Mesenchymal stem cell (in vitro differentiated cells and primary cell): ENCODE data around the gene FMN2.

ENCODE experiments used
- DNase-seq: peaks from one replicate; pipeline ENCODE4 v3.0.0-alpha.2; 2013
- H2AFZ ChIP-seq: one replicate; pipeline ENCODE4 v1.6.1; 2013; ENCODE audit warnings: low read depth, mild to moderate bottlenecking, control low read depth, inconsistent platforms, low read length, moderate library complexity
- H2AK5ac ChIP-seq: 2 replicates; pipeline ENCODE4 v1.6.1; 2013; ENCODE audit warnings: low read length, moderate library complexity, mild to moderate bottlenecking, inconsistent platforms; ENCODE audit not compliant: severe bottlenecking
- H2BK120ac ChIP-seq: one replicate; pipeline ENCODE4 v1.6.1; 2013; ENCODE audit warnings: low read depth, mild to moderate bottlenecking, inconsistent platforms, low read length, moderate library complexity
- H2BK12ac ChIP-seq, 2 experiments: one replicate each; pipeline ENCODE4 v1.6.1; 2013; ENCODE audit warnings: inconsistent platforms in 2 of 2, low read length in 2 of 2, mild to moderate bottlenecking in 2 of 2, moderate library complexity in 2 of 2, control low read depth in 1 of 2
- H2BK15ac ChIP-seq: one replicate; pipeline ENCODE4 v1.6.1; 2013; ENCODE audit warnings: mild to moderate bottlenecking, low read depth, inconsistent platforms; ENCODE audit not compliant: poor library complexity, severe bottlenecking
- H2BK5ac ChIP-seq: 2 replicates; pipeline ENCODE4 v1.6.1; 2013; ENCODE audit warnings: low read depth, mild to moderate bottlenecking, low read length, control low read depth, inconsistent platforms; ENCODE audit not compliant: poor library complexity, severe bottlenecking
- H3K14ac ChIP-seq, 2 experiments: one replicate each; pipeline ENCODE4 v1.6.1; 2013; ENCODE audit warnings: inconsistent platforms in 2 of 2, low read length in 2 of 2, control low read depth in 1 of 2, mild to moderate bottlenecking in 1 of 2, moderate library complexity in 1 of 2
- H3K18ac ChIP-seq, 2 experiments: one replicate each; pipeline ENCODE4 v1.6.1; 2013; ENCODE audit warnings: inconsistent platforms in 2 of 2, low read length in 2 of 2, control low read depth in 1 of 2, low read depth in 1 of 2, mild to moderate bottlenecking in 1 of 2
- H3K23ac ChIP-seq, 2 experiments: one replicate each; pipeline ENCODE4 v1.6.1; 2013; ENCODE audit warnings: inconsistent platforms in 2 of 2, low read length in 2 of 2, mild to moderate bottlenecking in 2 of 2, moderate library complexity in 2 of 2, control low read depth in 1 of 2
- H3K27ac ChIP-seq: 2 replicates; pipeline ENCODE4 v1.5.1; 2013; ENCODE audit warnings: mild to moderate bottlenecking, moderate library complexity, low read length, control low read depth, inconsistent platforms; ENCODE audit not compliant: poor library complexity, severe bottlenecking
- H3K27me3 ChIP-seq, 2 experiments: 2 replicates each; pipeline versions ENCODE4 v1.6.1 to v1.7.0; 2013; ENCODE audit warnings: low read length in 2 of 2, mild to moderate bottlenecking in 2 of 2, moderate library complexity in 2 of 2, control low read depth in 1 of 2, inconsistent platforms in 1 of 2; ENCODE audit not compliant: control insufficient read depth in 1 of 2, insufficient read depth in 1 of 2
- H3K36me3 ChIP-seq, 2 experiments: 2 replicates each; pipeline versions ENCODE4 v1.6.1 to v1.7.0; 2013; ENCODE audit warnings: low read length in 2 of 2, control low read depth in 1 of 2, inconsistent platforms in 1 of 2, low read depth in 1 of 2, mild to moderate bottlenecking in 1 of 2; ENCODE audit not compliant: insufficient read depth in 2 of 2, control insufficient read depth in 1 of 2
- H3K4ac ChIP-seq, 2 experiments: one replicate each; pipeline ENCODE4 v1.6.1; 2013; ENCODE audit warnings: inconsistent platforms in 2 of 2, low read length in 2 of 2, mild to moderate bottlenecking in 2 of 2, moderate library complexity in 2 of 2, control low read depth in 1 of 2, low read depth in 1 of 2
- H3K4me1 ChIP-seq: 2 replicates; pipeline ENCODE4 v1.6.1; 2013; ENCODE audit warnings: low read depth, low read length, control low read depth; ENCODE audit not compliant: control insufficient read depth, insufficient read depth
- H3K4me2 ChIP-seq: 2 replicates; pipeline ENCODE4 v1.6.1; 2013; ENCODE audit warnings: low read length, mild to moderate bottlenecking, inconsistent platforms; ENCODE audit not compliant: poor library complexity, severe bottlenecking
- H3K4me3 ChIP-seq, 2 experiments: 2 replicates each; pipeline versions ENCODE4 v1.5.1 to v1.7.0; 2013; ENCODE audit warnings: low read length in 2 of 2, mild to moderate bottlenecking in 2 of 2, control low read depth in 1 of 2, low read depth in 1 of 2; ENCODE audit not compliant: insufficient read depth in 1 of 2
- H3K79me1 ChIP-seq: replicated peaks from 2 replicates; pipeline ENCODE4 v1.6.1; 2013; ENCODE audit warnings: mild to moderate bottlenecking, control low read depth, low read length, inconsistent platforms; ENCODE audit not compliant: poor library complexity, severe bottlenecking
- H3K9ac ChIP-seq: 2 replicates; pipeline ENCODE4 v1.7.0; 2013; ENCODE audit warnings: mild to moderate bottlenecking, low read length, moderate library complexity
- H3K9me3 ChIP-seq: 2 replicates; pipeline ENCODE4 v1.7.0; 2013; ENCODE audit warnings: mild to moderate bottlenecking, low read length; ENCODE audit not compliant: control insufficient read depth
- H4K8ac ChIP-seq: one replicate; pipeline ENCODE4 v1.6.1; 2013; ENCODE audit warnings: inconsistent platforms, mild to moderate bottlenecking, low read length, moderate library complexity
- H4K91ac ChIP-seq: one replicate; pipeline ENCODE4 v1.6.1; 2013; ENCODE audit warnings: mild to moderate bottlenecking, low read length, inconsistent platforms
- WGBS: methylation state at CpG from one replicate; pipeline ENCODE4 v1.1.7; 2013; ENCODE audit warnings: mixed read lengths; 5-methylcytosine and 5-hydroxymethylcytosine counted together

The FMN2 gene

GRCh38 chr1:240245629-240246020 is 153.9 kb downstream of the FMN2 start:
- Histone ChIP-seq H3K9ac (peak overlapping the region; percentile 76), H4K91ac (no peak overlapping the region), H3K79me1 (peaks cover 3% of the 10 kb centered on the region), H3K27ac (peak overlapping the region; percentile 70), H4K8ac (peak overlapping the region; percentile 23), H3K4ac (no peak overlapping the region), H3K23ac (no peak overlapping the region), H3K4me2 (no peak overlapping the region), H3K4me1 (peaks cover 4% of the 10 kb centered on the region), H3K14ac (no peak overlapping the region), H2AK5ac (peak overlapping the region; percentile 73), H2BK5ac (no peak overlapping the region), H2AFZ (no peak overlapping the region), H2BK15ac (no peak overlapping the region), H3K27me3 (no peaks in the 10 kb centered on the region), H3K18ac (peak overlapping the region in 1 of 2 experiments; percentile 62), H2BK120ac (no peak overlapping the region), H3K9me3 (peaks cover 11% of the 10 kb centered on the region), H3K4me3 (peak overlapping the region in 1 of 2 experiments; percentile 1), H2BK12ac (peak overlapping the region in 1 of 2 experiments; percentile 54), H3K36me3 (no peaks in the 10 kb centered on the region)
- 100% methylated on average over 3 of the region's 6 CpGs for WGBS
- DNase-seq = no peak

DNA sequence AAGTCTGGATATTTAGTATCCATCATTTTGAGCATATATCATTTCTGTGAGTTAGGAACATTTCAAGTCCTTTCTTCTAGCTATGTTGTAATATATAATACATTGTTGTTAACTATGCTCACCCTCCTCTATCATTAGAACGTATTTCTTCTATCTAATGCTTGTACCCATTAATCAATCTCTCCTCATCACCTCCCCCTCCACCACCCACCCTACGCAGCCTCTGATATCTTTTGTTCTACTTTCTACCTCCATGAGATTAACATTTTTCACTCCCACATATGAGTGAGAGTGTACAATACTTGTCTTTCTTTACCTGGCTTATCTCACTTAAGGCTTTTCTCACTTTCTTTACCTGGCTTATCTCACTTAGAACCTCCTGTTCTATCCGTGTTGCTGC is 156.2 kb downstream of the FMN2 start:
- WGBS = 83% methylated on average over 2 of the region's 3 CpGs
- no peak overlapping the region for H3K27ac ChIP-seq
- no peak overlapping the region for H3K9ac ChIP-seq

GRCh38 chr1:240254006-240254405 is 162.3 kb downstream of the FMN2 start:
- no peak overlapping the region for H3K4me2 ChIP-seq
- H2AK5ac ChIP-seq = no peak overlapping the region
- H3K79me1 ChIP-seq = peaks cover 12% of the 10 kb centered on the region
- DNase-seq = no peak
- no peak overlapping the region for H2AFZ ChIP-seq
- no peak overlapping the region for H2BK120ac ChIP-seq
- no peak overlapping the region for H3K4me3 ChIP-seq
- H3K23ac ChIP-seq = no peak overlapping the region
- peak overlapping the region in 1 of 2 experiments; percentile 15 for H2BK12ac ChIP-seq
- H4K91ac ChIP-seq = peak overlapping the region; percentile 18
- H3K27me3 ChIP-seq = no peaks in the 10 kb centered on the region
- H3K27ac ChIP-seq = no peak overlapping the region
- no peak overlapping the region for H3K9ac ChIP-seq
- H3K4me1 ChIP-seq = no peaks in the 10 kb centered on the region
- H4K8ac ChIP-seq = no peak overlapping the region
- no peak overlapping the region for H2BK15ac ChIP-seq
- H3K4ac ChIP-seq = no peak overlapping the region
- WGBS = 91% methylated on average over 5 of the region's 5 CpGs
- H3K14ac ChIP-seq = no peak overlapping the region
- H3K18ac ChIP-seq = no peak overlapping the region
- no peak overlapping the region for H2BK5ac ChIP-seq
- peaks cover 27% of the 10 kb centered on the region for H3K9me3 ChIP-seq
- peaks cover 8 to 11% of the 10 kb centered on the region in 2 experiments for H3K36me3 ChIP-seq

More for the DNA sequence above, 156.2 kb downstream of the FMN2 start:
- DNase-seq = no peak
- H2BK12ac ChIP-seq = no peak overlapping the region
- no peak overlapping the region for H3K4ac ChIP-seq
- no peak overlapping the region for H4K8ac ChIP-seq
- peak overlapping the region in 1 of 2 experiments; percentile 7 for H3K4me3 ChIP-seq
- no peak overlapping the region for H3K23ac ChIP-seq
- H3K9me3 ChIP-seq = peaks cover 21% of the 10 kb centered on the region
- H2AFZ ChIP-seq = no peak overlapping the region
- no peak overlapping the region for H2AK5ac ChIP-seq
- peaks cover 5% of the 10 kb centered on the region for H3K79me1 ChIP-seq
- H3K18ac ChIP-seq = no peak overlapping the region
- H3K36me3 ChIP-seq = no peaks in the 10 kb centered on the region
- no peak overlapping the region for H2BK15ac ChIP-seq
- no peak overlapping the region for H3K4me2 ChIP-seq
- H3K14ac ChIP-seq = no peak overlapping the region
- no peak overlapping the region for H2BK120ac ChIP-seq
- H3K4me1 ChIP-seq = no peaks in the 10 kb centered on the region
- H3K27me3 ChIP-seq = no peaks in the 10 kb centered on the region
- no peak overlapping the region for H4K91ac ChIP-seq
- H2BK5ac ChIP-seq = no peak overlapping the region

DNA sequence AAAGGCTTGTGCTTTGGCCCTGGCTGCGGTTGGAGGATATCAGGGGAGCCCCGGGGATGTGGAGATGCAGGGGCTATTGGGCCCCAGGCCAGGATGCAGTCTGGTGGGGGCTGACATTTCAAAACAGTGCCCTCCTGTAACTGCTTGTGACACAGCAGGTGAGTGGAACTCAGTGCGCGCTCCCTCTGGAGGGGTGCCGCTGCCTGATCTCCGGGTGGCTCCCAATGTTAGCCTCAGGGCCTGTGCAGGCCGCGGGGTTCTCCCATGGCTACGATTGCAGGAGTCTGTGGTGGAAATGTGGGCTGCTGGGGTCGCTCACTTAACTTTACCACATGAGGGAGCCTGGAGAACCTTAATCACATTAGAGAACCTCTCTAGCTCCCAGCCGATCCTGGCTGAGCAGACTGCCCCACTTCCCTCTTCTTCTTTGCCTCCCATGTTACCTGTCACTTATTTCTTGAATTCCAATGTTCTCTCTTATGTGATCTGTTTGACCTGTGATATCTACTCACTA is 163.2 kb downstream of the FMN2 start:
- WGBS = 86% methylated on average over 10 of the region's 11 CpGs

More for the DNA sequence above, 163.2 kb downstream of the FMN2 start:
- H3K4me2 ChIP-seq = no peak overlapping the region
- H4K91ac ChIP-seq = no peak overlapping the region
- no peak overlapping the region for H3K14ac ChIP-seq
- H3K18ac ChIP-seq = no peak overlapping the region
- no peaks in the 10 kb centered on the region for H3K4me1 ChIP-seq
- no peaks in the 10 kb centered on the region for H3K27me3 ChIP-seq
- no peak overlapping the region for H3K9ac ChIP-seq
- H3K4ac ChIP-seq = no peak overlapping the region
- H4K8ac ChIP-seq = no peak overlapping the region
- H2AFZ ChIP-seq = no peak overlapping the region
- H3K36me3 ChIP-seq = peaks cover 8 to 11% of the 10 kb centered on the region in 2 experiments
- no peak overlapping the region for H2BK12ac ChIP-seq
- no peak overlapping the region for H2BK120ac ChIP-seq
- H3K4me3 ChIP-seq = no peak overlapping the region
- H2BK15ac ChIP-seq = no peak overlapping the region
- no peak for DNase-seq
- H2AK5ac ChIP-seq = no peak overlapping the region
- no peak overlapping the region for H2BK5ac ChIP-seq
- H3K27ac ChIP-seq = no peak overlapping the region
- H3K23ac ChIP-seq = no peak overlapping the region
- peaks cover 21% of the 10 kb centered on the region for H3K9me3 ChIP-seq
- peaks cover 12% of the 10 kb centered on the region for H3K79me1 ChIP-seq
